Measurements from ENCODE around the gene KDM3A. TPM values are rescaled to one million over a fixed set of nuclear protein-coding genes. Genes with fewer than 3 reads are reported as not detected.
A peak's percentile ranks its signal among the peaks of the same experiment; 100 is the strongest.

Gene KDM3A
- total RNA-seq, 1 donor from 2014 or later = 76.2 TPM

DNA sequence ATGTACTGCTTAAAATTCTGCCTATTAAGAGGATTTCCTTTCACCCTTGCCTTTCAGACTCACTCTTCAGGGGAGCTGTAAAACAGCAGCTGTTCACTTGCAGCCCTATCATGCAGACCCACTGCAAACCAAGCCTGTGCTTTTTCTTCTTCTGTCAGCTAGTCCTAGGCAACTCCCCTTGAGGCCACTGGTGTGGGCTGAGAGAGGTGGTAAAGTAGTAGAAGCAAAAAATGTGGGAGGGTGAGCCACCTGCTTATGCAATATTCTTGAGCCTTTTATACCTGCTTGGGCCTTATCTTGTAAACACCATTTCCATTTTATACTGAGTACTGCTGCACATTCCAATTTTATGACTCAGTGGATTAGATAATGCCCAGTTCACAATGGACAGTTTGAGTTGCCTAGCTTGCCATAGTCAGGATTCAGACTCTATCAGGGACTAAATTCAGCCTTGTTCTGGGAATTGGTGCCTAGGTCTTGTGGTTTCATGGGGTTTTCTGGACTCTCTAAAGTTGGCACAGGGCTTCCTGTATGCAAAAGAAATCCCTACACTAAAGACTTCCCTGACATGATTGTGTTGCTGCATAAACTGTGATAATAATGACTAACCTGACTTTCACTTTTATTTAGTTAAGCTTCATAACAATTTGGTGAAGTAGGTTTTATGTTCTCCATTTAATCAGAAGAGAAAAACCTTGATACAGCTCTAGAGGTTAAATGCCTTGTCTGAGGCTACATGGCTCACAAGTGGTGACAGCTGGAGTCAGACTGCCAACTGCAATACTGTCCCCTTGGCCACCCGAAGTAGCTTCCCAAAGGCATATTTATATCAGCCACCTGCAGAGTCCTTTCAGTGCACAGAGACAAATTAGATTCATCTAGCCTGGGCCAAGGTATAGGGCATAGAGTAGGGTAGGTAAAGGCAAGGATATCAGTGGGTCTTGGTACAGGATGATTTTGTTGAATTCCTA lies 47.4 kb upstream of the KDM3A start:
- Histone ChIP-seq H3K9ac (ENCODE audit: low read length) (no peak overlapping the region), H3K4me1 (ENCODE audit: insufficient read depth, low read length) (peaks cover 8% of the 10 kb centered on the region), H3K27ac (ENCODE audit: low read depth, low read length) (no peak overlapping the region), H4K20me1 (ENCODE audit: insufficient read depth, low read length) (no peaks in the 10 kb centered on the region), H3K36me3 (ENCODE audit: insufficient read depth, low read length) (no peaks in the 10 kb centered on the region), H3K79me2 (ENCODE audit: insufficient read depth, low read length) (no peaks in the 10 kb centered on the region), H3K9me3 (ENCODE audit: insufficient read depth, low read depth, low read length) (no peaks in the 10 kb centered on the region), H3K4me2 (ENCODE audit: low read length) (no peak overlapping the region), H3K27me3 (ENCODE audit: insufficient read depth, low read length) (no peaks in the 10 kb centered on the region), H2AFZ (ENCODE audit: low read depth, low read length) (no peak overlapping the region), H3K4me3 (ENCODE audit: insufficient read depth, low read depth, low read length) (no peak overlapping the region)
- DNase-seq (ENCODE audit: low read depth) (peak; percentile 48), FAIRE-seq (no peak)
- Mint-ChIP-seq H3K36me3 (ENCODE audit: low read depth, unreplicated experiment) (no peaks in the 10 kb centered on the region), H3K4me3 (ENCODE audit: unreplicated experiment) (no peak overlapping the region), H3K27me3 (ENCODE audit: low read depth, unreplicated experiment) (no peaks in the 10 kb centered on the region), H3K4me1 (ENCODE audit: low read depth, unreplicated experiment) (peaks cover 12% of the 10 kb centered on the region), H3K9me3 (ENCODE audit: unreplicated experiment) (peaks cover 8% of the 10 kb centered on the region), H3K27ac (ENCODE audit: unreplicated experiment) (no peak overlapping the region)
- TF ChIP-seq EZH2 (IDR thresholded peaks at IDR 0.05; ENCODE audit: insufficient read depth, low read length) = no peak
- TF ChIP-seq, protein P1, sequence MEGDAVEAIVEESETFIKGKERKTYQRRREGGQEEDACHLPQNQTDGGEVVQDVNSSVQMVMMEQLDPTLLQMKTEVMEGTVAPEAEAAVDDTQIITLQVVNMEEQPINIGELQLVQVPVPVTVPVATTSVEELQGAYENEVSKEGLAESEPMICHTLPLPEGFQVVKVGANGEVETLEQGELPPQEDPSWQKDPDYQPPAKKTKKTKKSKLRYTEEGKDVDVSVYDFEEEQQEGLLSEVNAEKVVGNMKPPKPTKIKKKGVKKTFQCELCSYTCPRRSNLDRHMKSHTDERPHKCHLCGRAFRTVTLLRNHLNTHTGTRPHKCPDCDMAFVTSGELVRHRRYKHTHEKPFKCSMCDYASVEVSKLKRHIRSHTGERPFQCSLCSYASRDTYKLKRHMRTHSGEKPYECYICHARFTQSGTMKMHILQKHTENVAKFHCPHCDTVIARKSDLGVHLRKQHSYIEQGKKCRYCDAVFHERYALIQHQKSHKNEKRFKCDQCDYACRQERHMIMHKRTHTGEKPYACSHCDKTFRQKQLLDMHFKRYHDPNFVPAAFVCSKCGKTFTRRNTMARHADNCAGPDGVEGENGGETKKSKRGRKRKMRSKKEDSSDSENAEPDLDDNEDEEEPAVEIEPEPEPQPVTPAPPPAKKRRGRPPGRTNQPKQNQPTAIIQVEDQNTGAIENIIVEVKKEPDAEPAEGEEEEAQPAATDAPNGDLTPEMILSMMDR (IDR thresholded peaks at IDR 0.05; ENCODE audit: insufficient read depth, low read depth, low read length) = no peak

DNA sequence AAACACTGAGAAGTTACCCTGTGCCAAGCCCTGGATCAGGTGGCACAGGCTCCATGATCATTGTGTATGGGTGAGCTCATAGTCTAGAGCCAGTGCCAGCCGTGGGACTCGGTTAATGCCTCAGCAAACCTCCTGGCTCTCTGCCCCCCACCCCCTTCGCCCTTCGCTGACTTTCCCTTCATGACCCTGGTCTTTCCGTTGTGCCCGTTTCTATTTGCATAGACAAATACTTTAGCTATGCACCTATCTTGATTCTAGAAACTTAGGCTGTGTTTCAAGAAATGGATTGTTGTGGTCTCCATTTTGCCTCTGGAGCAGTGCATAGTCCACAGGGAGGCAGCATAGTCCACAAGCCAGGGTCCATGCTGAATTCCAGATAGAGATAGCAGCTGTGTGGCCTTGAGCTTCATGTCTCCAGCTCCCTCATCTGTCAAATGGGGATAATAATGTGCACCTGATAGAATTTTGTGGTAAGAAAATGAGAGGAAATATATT lies 44.8 kb upstream of the KDM3A start:
- Mint-ChIP-seq H3K27ac (ENCODE audit: unreplicated experiment) (peak overlapping the region; percentile 17), H3K36me3 (ENCODE audit: low read depth, unreplicated experiment) (no peaks in the 10 kb centered on the region), H3K4me3 (ENCODE audit: unreplicated experiment) (no peak overlapping the region), H3K4me1 (ENCODE audit: low read depth, unreplicated experiment) (peaks cover 26% of the 10 kb centered on the region), H3K27me3 (ENCODE audit: low read depth, unreplicated experiment) (no peaks in the 10 kb centered on the region), H3K9me3 (ENCODE audit: unreplicated experiment) (peaks cover 6% of the 10 kb centered on the region)
- H3K79me2 ChIP-seq (ENCODE audit: insufficient read depth, low read length) = no peaks in the 10 kb centered on the region
- no peaks in the 10 kb centered on the region for H3K9me3 ChIP-seq (ENCODE audit: insufficient read depth, low read depth, low read length)
- H4K20me1 ChIP-seq (ENCODE audit: insufficient read depth, low read length) = no peaks in the 10 kb centered on the region
- DNase-seq (ENCODE audit: low read depth) = peak; percentile 24
- FAIRE-seq = no peak
- H3K27me3 ChIP-seq (ENCODE audit: insufficient read depth, low read length) = no peaks in the 10 kb centered on the region
- H3K4me1 ChIP-seq (ENCODE audit: insufficient read depth, low read length) = peaks cover 8% of the 10 kb centered on the region
- H3K36me3 ChIP-seq (ENCODE audit: insufficient read depth, low read length) = no peaks in the 10 kb centered on the region
- no peak overlapping the region for H3K9ac ChIP-seq (ENCODE audit: low read length)
- no peak for TF ChIP-seq EZH2 (IDR thresholded peaks at IDR 0.05; ENCODE audit: insufficient read depth, low read length)
- TF ChIP-seq, protein P1 (IDR thresholded peaks at IDR 0.05; ENCODE audit: insufficient read depth, low read depth, low read length) = peak; percentile 32
- H3K4me3 ChIP-seq (ENCODE audit: insufficient read depth, low read depth, low read length) = no peak overlapping the region
- peak overlapping the region; percentile 42 for H2AFZ ChIP-seq (ENCODE audit: low read depth, low read length)
- H3K27ac ChIP-seq (ENCODE audit: low read depth, low read length) = no peak overlapping the region
- no peak overlapping the region for H3K4me2 ChIP-seq (ENCODE audit: low read length)

Measured in astrocyte (in vitro differentiated cells and primary cell).